IMR-90 (cell line): ENCODE results near the gene MARK4. TPM values are rescaled to one million over a fixed set of nuclear protein-coding genes. Genes with fewer than 3 reads are reported as not detected.

Source experiments
- ATAC-seq: fragments of 200-7000 bp; cut with Tn5 transposase; 2 replicates; pipeline ENCODE4 v1.9.1; 2020; ENCODE audit warnings: low read depth, mild to moderate bottlenecking, moderate library complexity
- BruUV-seq: library from RNA; stranded (reverse); fragments of 400-500 nt; replicated peaks from 2 replicates; lab custom pipeline; 2021; lab: Mats Ljungman, UMichigan
- CTCF ChIA-PET: fragments of 300-600 bp; formaldehyde crosslinking; extraction: SDS; loops from one replicate; lab custom pipeline; 2021; ENCODE audit warnings: antibody characterized with exemption; lab: Yijun Ruan, JAX
- POLR2A ChIA-PET: fragments of 300-600 bp; sonication (Branson Sonifier 250); formaldehyde crosslinking; loops from one replicate; lab custom pipeline; 2022; ENCODE audit warnings: antibody characterized with exemption; ENCODE audit not compliant: unreplicated experiment; lab: Charles Lee
- DNase-seq: peaks from one replicate; pipeline ENCODE4 v3.0.0; 2013
- H2AFZ ChIP-seq: replicated peaks from 2 replicates; pipeline ENCODE3; 2013; ENCODE audit warnings: low read length, mild to moderate bottlenecking; ENCODE audit not compliant: poor library complexity
- H2AK5ac ChIP-seq: 2 replicates; pipeline ENCODE4 v1.6.1; 2013; ENCODE audit warnings: low read depth, low read length, inconsistent platforms
- H2AK9ac ChIP-seq: replicated peaks from 2 replicates; pipeline ENCODE3; 2013; ENCODE audit warnings: mild to moderate bottlenecking, low read depth, low read length, moderate library complexity; ENCODE audit not compliant: poor library complexity
- H2BK120ac ChIP-seq: 2 replicates; pipeline ENCODE4 v1.6.1; 2013; ENCODE audit warnings: low read depth, low read length, inconsistent platforms
- H2BK15ac ChIP-seq: 3 replicates; pipeline ENCODE4 v1.6.1; 2013; ENCODE audit warnings: low read depth, low read length, inconsistent platforms
- H2BK20ac ChIP-seq: 2 replicates; pipeline ENCODE4 v1.6.1; 2013; ENCODE audit warnings: low read depth, mild to moderate bottlenecking, inconsistent platforms, low read length, moderate library complexity
- H2BK5ac ChIP-seq: 2 replicates; pipeline ENCODE4 v1.6.1; 2013; ENCODE audit warnings: mild to moderate bottlenecking, low read depth, low read length, inconsistent platforms; ENCODE audit not compliant: poor library complexity, severe bottlenecking
- H3K14ac ChIP-seq: replicated peaks from 2 replicates; pipeline ENCODE4 v1.6.1; 2013; ENCODE audit warnings: low read depth, low read length, inconsistent platforms
- H3K18ac ChIP-seq: 2 replicates; pipeline ENCODE4 v1.6.1; 2013; ENCODE audit warnings: low read depth, low read length, control low read depth
- H3K23ac ChIP-seq: 2 replicates; pipeline ENCODE4 v1.6.1; 2013; ENCODE audit warnings: low read depth, low read length, inconsistent platforms
- H3K27ac ChIP-seq: 2 replicates; pipeline ENCODE4 v1.5.1; 2013; ENCODE audit warnings: mild to moderate bottlenecking, control low read depth, low read length; ENCODE audit not compliant: insufficient read depth
- H3K27me3 ChIP-seq: 2 replicates; pipeline ENCODE4 v1.6.1; 2013; ENCODE audit warnings: low read length; ENCODE audit not compliant: control insufficient read depth, insufficient read depth
- H3K36me3 ChIP-seq: 2 replicates; pipeline ENCODE4 v1.6.1; 2013; ENCODE audit warnings: low read length, mixed read lengths; ENCODE audit not compliant: control insufficient read depth, insufficient read depth
- H3K4ac ChIP-seq: 2 replicates; pipeline ENCODE4 v1.6.1; 2013; ENCODE audit warnings: low read depth, low read length, inconsistent platforms
- H3K4me1 ChIP-seq: 2 replicates; pipeline ENCODE4 v1.6.1; 2013; ENCODE audit warnings: low read length, mixed read lengths; ENCODE audit not compliant: control insufficient read depth, insufficient read depth
- H3K4me2 ChIP-seq: 2 replicates; pipeline ENCODE4 v1.6.1; 2013; ENCODE audit warnings: low read depth, mild to moderate bottlenecking, control low read depth, low read length, moderate library complexity
- H3K4me3 ChIP-seq: 2 replicates; pipeline ENCODE4 v1.5.1; 2013; ENCODE audit warnings: low read depth, mild to moderate bottlenecking, control low read depth, low read length, moderate library complexity; ENCODE audit not compliant: insufficient read depth
- H3K56ac ChIP-seq: 2 replicates; pipeline ENCODE4 v1.6.1; 2013; ENCODE audit warnings: low read length, inconsistent platforms; ENCODE audit not compliant: insufficient read depth; ENCODE audit errors: extremely low read depth
- H3K79me1 ChIP-seq, 2 experiments: 2 replicates each; pipeline ENCODE4 v1.6.1; 2013; ENCODE audit warnings: low read length in 2 of 2, inconsistent platforms in 1 of 2, low read depth in 1 of 2
- H3K9ac ChIP-seq: 2 replicates; pipeline ENCODE4 v1.6.1; 2013; ENCODE audit warnings: low read depth, low read length, control low read depth
- H3K9me1 ChIP-seq: 2 replicates; pipeline ENCODE4 v1.6.1; 2013; ENCODE audit warnings: low read length, inconsistent platforms; ENCODE audit not compliant: insufficient read depth
- H3K9me3 ChIP-seq: 2 replicates; pipeline ENCODE4 v1.6.1; 2013; ENCODE audit warnings: low read length; ENCODE audit not compliant: control insufficient read depth, insufficient read depth
- H4K20me1 ChIP-seq: 2 replicates; pipeline ENCODE4 v1.6.1; 2013; ENCODE audit warnings: low read length, inconsistent platforms; ENCODE audit not compliant: insufficient read depth
- H4K5ac ChIP-seq: 2 replicates; pipeline ENCODE4 v1.6.1; 2013; ENCODE audit warnings: mild to moderate bottlenecking, low read depth, low read length, control low read depth
- H4K8ac ChIP-seq, 2 experiments: 2 replicates each; pipeline ENCODE4 v1.6.1; 2013; ENCODE audit warnings: low read depth in 2 of 2, low read length in 2 of 2, control low read depth in 1 of 2, inconsistent platforms in 1 of 2
- H4K91ac ChIP-seq: 2 replicates; pipeline ENCODE4 v1.6.1; 2013; ENCODE audit warnings: low read depth, low read length, inconsistent platforms; ENCODE audit not compliant: insufficient read depth
- BHLHE40 ChIP-seq: fragments of 150-350 bp; IDR thresholded peaks from 2 replicates; pipeline ENCODE4 v1.6.1; 2016; ENCODE audit warnings: mild to moderate bottlenecking, low read depth, low read length
- CEBPB ChIP-seq: IDR thresholded peaks from 2 replicates; pipeline ENCODE4 v1.6.1; 2012; ENCODE audit warnings: low read depth, low read length, improper control_type of control experiment
- CHD1 ChIP-seq: IDR thresholded peaks from 2 replicates; pipeline ENCODE4 v1.6.1; 2012; ENCODE audit warnings: low read depth, low read length, improper control_type of control experiment
- FOS ChIP-seq: fragments of 150-350 bp; IDR thresholded peaks from 2 replicates; pipeline ENCODE4 v1.6.1; 2016; ENCODE audit warnings: low read depth, low read length
- MAFK ChIP-seq: IDR thresholded peaks from 2 replicates; pipeline ENCODE4 v1.6.1; 2012; ENCODE audit warnings: low read depth, low read length, improper control_type of control experiment
- MAZ ChIP-seq: IDR thresholded peaks from 2 replicates; pipeline ENCODE4 v1.6.1; 2012; ENCODE audit warnings: low read depth, mild to moderate bottlenecking, low read length, improper control_type of control experiment, moderate library complexity, borderline replicate concordance
- MXI1 ChIP-seq: IDR thresholded peaks from 2 replicates; pipeline ENCODE4 v1.6.1; 2012; ENCODE audit warnings: low read depth, mild to moderate bottlenecking, low read length, moderate library complexity, borderline replicate concordance
- NFE2L2 ChIP-seq: fragments of 150-350 bp; IDR thresholded peaks from 2 replicates; pipeline ENCODE4 v1.6.1; 2016; ENCODE audit warnings: low read depth, mild to moderate bottlenecking, low read length
- POLR2A ChIP-seq: IDR thresholded peaks from 2 replicates; pipeline ENCODE4 v1.6.1; 2012; ENCODE audit warnings: mild to moderate bottlenecking, low read depth, low read length
- RAD21 ChIP-seq: IDR thresholded peaks from 2 replicates; pipeline ENCODE4 v1.6.1; 2012; ENCODE audit warnings: low read length, improper control_type of control experiment
- RCOR1 ChIP-seq: IDR thresholded peaks from 2 replicates; pipeline ENCODE4 v1.6.1; 2012; ENCODE audit warnings: mild to moderate bottlenecking, low read length, improper control_type of control experiment; ENCODE audit not compliant: insufficient replicate concordance
- RFX5 ChIP-seq: IDR thresholded peaks from 2 replicates; pipeline ENCODE4 v1.8.0; 2012; ENCODE audit warnings: low read depth, mild to moderate bottlenecking, low read length, moderate library complexity
- SMC3 ChIP-seq: fragments of 150-350 bp; IDR thresholded peaks from 2 replicates; pipeline ENCODE4 v1.6.1; 2016; ENCODE audit warnings: low read depth, mild to moderate bottlenecking, antibody characterized with exemption, low read length, moderate library complexity
- WGBS, 2 experiments: methylation state at CpG; one replicate each; pipeline versions ENCODE4 v1.1.5 to v1.1.7; 2013; ENCODE audit warnings: missing lambda C conversion rate in 2 of 2; ENCODE audit not compliant: insufficient read length in 1 of 2; ENCODE audit errors: extremely low coverage in 2 of 2; 5-methylcytosine and 5-hydroxymethylcytosine counted together
- dilution Hi-C: fragments of 300-500 bp; cut with HindIII; formaldehyde crosslinking; loops from one replicate; pipeline ENCODE4 v1.14.3; 2018; ENCODE audit warnings: low sequenced_read_pairs; ENCODE audit not compliant: unreplicated experiment
- in situ Hi-C: fragments of 300-500 bp; cut with MboI; formaldehyde crosslinking; loops from 3 replicates; pipeline ENCODE4 v1.14.3; 2019; ENCODE audit warnings: low sequenced_read_pairs, inconsistent platforms, mixed read lengths
- intact Hi-C: fragments of 100-400 bp; cut with micrococcal nuclease; formaldehyde crosslinking; loops from 2 replicates; pipeline ENCODE4 v1.10.0; 2022
- polyA plus RNA-seq, 3 experiments: library from polyadenylated mRNA; depleted of rRNA; stranded (reverse); fragments of >200 nt; gene quantifications; 2 replicates each; pipeline ENCODE4 v1.2.3, GENCODE V29; 2012; ENCODE audit warnings: low replicate concordance in 1 of 3
- total RNA-seq: library from RNA; depleted of rRNA; stranded (reverse); fragments of >200 nt; gene quantifications from 2 replicates; pipeline ENCODE4 v1.2.3, GENCODE V29; 2012
- TF ChIP-seq, protein P1 (sequence below): conservative IDR thresholded peaks from 2 replicates; pipeline ENCODE4 v1.5.1; 2012; ENCODE audit warnings: mild to moderate bottlenecking, low read depth, low read length, improper control_type of control experiment
- TF ChIP-seq, protein P2 (sequence below): fragments of 150-350 bp; IDR thresholded peaks from 2 replicates; pipeline ENCODE4 v1.6.1; 2016; ENCODE audit warnings: low read depth, mild to moderate bottlenecking, low read length, moderate library complexity, borderline replicate concordance
- TF ChIP-seq, protein P3 (sequence below): fragments of 150-350 bp; IDR thresholded peaks from 2 replicates; pipeline ENCODE4 v1.6.1; 2017; ENCODE audit warnings: mild to moderate bottlenecking, antibody characterized with exemption, low read length, low read depth

Gene MARK4
- total and polyA plus RNA-seq, 2 of the 4 experiments (the other 2 are of a cell fraction), result 11.3 to 20.7 TPM

DNA sequence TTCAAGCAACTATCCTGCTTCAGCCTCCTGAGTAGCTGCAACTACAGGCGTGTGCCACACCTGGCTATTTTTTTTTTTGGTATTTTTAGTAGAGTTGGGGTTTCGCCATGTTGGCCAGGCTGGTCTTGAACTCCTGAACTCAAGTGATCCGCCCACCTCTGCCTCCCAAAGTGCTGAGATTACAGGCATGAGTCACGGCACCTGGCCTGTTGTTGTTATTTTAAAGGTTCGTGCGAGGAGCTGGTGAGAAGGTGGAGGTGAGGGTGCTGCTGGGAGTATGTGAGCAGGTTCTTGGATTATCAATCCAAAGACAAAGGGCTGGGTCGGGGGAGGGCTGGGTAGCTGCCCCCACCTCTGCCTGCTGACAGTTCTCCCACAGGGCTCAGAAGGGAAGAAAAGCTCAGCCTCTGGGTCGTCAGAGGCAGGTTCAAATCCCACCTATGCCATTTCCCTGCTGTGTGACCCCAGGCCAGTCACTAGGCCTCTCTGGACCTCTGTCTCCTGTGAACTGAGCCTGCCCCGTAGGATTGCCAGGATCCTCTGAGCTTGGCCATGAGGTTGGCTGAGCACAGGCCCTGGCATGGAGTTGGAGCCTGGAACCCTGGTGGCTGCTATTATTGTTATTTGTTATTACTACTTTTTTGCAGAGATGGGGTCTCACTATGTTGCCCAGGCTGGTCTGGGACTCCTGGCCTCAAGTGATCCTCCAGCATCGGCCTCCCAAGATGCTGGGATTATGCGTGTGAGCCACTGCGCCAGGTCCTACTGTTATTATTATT, 70.1 kb downstream of the MARK4 start:
- no peak overlapping the region for H3K14ac ChIP-seq
- no peak overlapping the region for H2BK120ac ChIP-seq
- dilution Hi-C loops, result no loop called here
- in situ Hi-C loops, result no loop called here
- no peak overlapping the region for H3K18ac ChIP-seq
- H3K56ac ChIP-seq, result no peak overlapping the region
- no peak overlapping the region for H3K4ac ChIP-seq
- no peak overlapping the region for H2BK20ac ChIP-seq
- no peak overlapping the region for H2AFZ ChIP-seq
- no peaks in the 10 kb centered on the region for H3K4me1 ChIP-seq
- ChIA-PET CTCF (no interaction called here), POLR2A (no interaction called here)
- WGBS, 2 experiments, result no CpG with 5 or more reads among the region's 12 CpGs
- no peak overlapping the region for H3K4me3 ChIP-seq
- H3K27me3 ChIP-seq, result peaks cover 32% of the 10 kb centered on the region
- no TSS peak for BruUV-seq
- H3K79me1 ChIP-seq, result no peaks in the 10 kb centered on the region
- no peak overlapping the region for H3K27ac ChIP-seq
- no peak for DNase-seq
- no peak overlapping the region for H3K23ac ChIP-seq
- no peak overlapping the region for H4K5ac ChIP-seq
- H3K9me3 ChIP-seq, result no peaks in the 10 kb centered on the region
- no peak overlapping the region for H2AK9ac ChIP-seq
- H4K91ac ChIP-seq, result no peak overlapping the region
- TF ChIP-seq FOS, result no peak
- TF ChIP-seq POLR2A, result no peak
- no peak for TF ChIP-seq CEBPB
- no peak for TF ChIP-seq RAD21
- TF ChIP-seq, protein P1, sequence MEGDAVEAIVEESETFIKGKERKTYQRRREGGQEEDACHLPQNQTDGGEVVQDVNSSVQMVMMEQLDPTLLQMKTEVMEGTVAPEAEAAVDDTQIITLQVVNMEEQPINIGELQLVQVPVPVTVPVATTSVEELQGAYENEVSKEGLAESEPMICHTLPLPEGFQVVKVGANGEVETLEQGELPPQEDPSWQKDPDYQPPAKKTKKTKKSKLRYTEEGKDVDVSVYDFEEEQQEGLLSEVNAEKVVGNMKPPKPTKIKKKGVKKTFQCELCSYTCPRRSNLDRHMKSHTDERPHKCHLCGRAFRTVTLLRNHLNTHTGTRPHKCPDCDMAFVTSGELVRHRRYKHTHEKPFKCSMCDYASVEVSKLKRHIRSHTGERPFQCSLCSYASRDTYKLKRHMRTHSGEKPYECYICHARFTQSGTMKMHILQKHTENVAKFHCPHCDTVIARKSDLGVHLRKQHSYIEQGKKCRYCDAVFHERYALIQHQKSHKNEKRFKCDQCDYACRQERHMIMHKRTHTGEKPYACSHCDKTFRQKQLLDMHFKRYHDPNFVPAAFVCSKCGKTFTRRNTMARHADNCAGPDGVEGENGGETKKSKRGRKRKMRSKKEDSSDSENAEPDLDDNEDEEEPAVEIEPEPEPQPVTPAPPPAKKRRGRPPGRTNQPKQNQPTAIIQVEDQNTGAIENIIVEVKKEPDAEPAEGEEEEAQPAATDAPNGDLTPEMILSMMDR, result no peak
- no peak for TF ChIP-seq BHLHE40
- TF ChIP-seq, protein P2, sequence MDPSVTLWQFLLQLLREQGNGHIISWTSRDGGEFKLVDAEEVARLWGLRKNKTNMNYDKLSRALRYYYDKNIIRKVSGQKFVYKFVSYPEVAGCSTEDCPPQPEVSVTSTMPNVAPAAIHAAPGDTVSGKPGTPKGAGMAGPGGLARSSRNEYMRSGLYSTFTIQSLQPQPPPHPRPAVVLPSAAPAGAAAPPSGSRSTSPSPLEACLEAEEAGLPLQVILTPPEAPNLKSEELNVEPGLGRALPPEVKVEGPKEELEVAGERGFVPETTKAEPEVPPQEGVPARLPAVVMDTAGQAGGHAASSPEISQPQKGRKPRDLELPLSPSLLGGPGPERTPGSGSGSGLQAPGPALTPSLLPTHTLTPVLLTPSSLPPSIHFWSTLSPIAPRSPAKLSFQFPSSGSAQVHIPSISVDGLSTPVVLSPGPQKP, result no peak
- no peak for TF ChIP-seq MAZ
- TF ChIP-seq, protein P3, sequence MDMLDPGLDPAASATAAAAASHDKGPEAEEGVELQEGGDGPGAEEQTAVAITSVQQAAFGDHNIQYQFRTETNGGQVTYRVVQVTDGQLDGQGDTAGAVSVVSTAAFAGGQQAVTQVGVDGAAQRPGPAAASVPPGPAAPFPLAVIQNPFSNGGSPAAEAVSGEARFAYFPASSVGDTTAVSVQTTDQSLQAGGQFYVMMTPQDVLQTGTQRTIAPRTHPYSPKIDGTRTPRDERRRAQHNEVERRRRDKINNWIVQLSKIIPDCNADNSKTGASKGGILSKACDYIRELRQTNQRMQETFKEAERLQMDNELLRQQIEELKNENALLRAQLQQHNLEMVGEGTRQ, result no peak
- no peak for TF ChIP-seq CHD1
- TF ChIP-seq RCOR1, result no peak
- TF ChIP-seq NFE2L2, result no peak
- no peak for TF ChIP-seq RFX5
- TF ChIP-seq SMC3, result no peak
- no peak for TF ChIP-seq MXI1
- no peak for TF ChIP-seq MAFK
- H3K9me1 ChIP-seq, result no peaks in the 10 kb centered on the region
- H2AK5ac ChIP-seq, result no peak overlapping the region
- H3K9ac ChIP-seq, result no peak overlapping the region
- no peak overlapping the region for H4K8ac ChIP-seq
- intact Hi-C loops, result no loop called here
- H4K20me1 ChIP-seq, result no peaks in the 10 kb centered on the region
- H3K4me2 ChIP-seq, result no peak overlapping the region
- no peak overlapping the region for H2BK5ac ChIP-seq
- no peak for ATAC-seq
- H3K36me3 ChIP-seq, result no peaks in the 10 kb centered on the region
- no peak overlapping the region for H2BK15ac ChIP-seq
